K562 treated with DMSO at 1 percent for 24 hours (cell line): ENCODE measurements around the gene MON2. TPM values are rescaled to one million over a fixed set of nuclear protein-coding genes. Genes with fewer than 3 reads are reported as not detected.

Experiments used
- total RNA-seq: library from RNA; unstranded; fragments of 300-600 nt; gene quantifications from 2 replicates; pipeline ENCODE4 v1.2.3, GENCODE V29; 2022; ENCODE audit warnings: low read depth; ENCODE audit not compliant: insufficient read depth

Gene MON2
- 7.6 and 9.7 TPM in 2 replicates for total RNA-seq

GRCh38 chr12:62466594-62467491, at the start of gene MON2:
MON2 (plus strand) TSS chr12:62466826; CDS start chr12:62467208, 382 bp downstream.

Other genes starting within 250 kb of the MON2 start
- 38.3 and 43.3 TPM in 2 replicates for gene USP15, start 206.4 kb upstream of the MON2 start, total RNA-seq